GM23248 (cell line): ENCODE data around the gene MED20.

ENCODE experiments used
- EZH2 ChIP-seq: fragments of 200-600 bp; sonication (generic); IDR thresholded peaks from 2 replicates; pipeline ENCODE4 v1.6.1; 2018; ENCODE audit warnings: antibody characterized with exemption, mild to moderate bottlenecking; ENCODE audit not compliant: insufficient read depth, poor library complexity, severe bottlenecking
- EZH2phosphoT487 ChIP-seq: fragments of 200-600 bp; sonication (generic); IDR thresholded peaks from 2 replicates; pipeline ENCODE4 v1.6.1; 2018; ENCODE audit warnings: antibody characterized with exemption, moderate library complexity, mild to moderate bottlenecking, low read depth; ENCODE audit not compliant: insufficient read depth

- TF ChIP-seq EZH2phosphoT487: no peak
- TF ChIP-seq EZH2: no peak
Measured at GRCh38 chr6:41935685-41936072, 14.7 kb upstream of the MED20 start.
